ENCODE results near the gene KRAS.
A peak's percentile ranks its signal among the peaks of the same experiment; 100 is the strongest.

Gene KRAS

DNA sequence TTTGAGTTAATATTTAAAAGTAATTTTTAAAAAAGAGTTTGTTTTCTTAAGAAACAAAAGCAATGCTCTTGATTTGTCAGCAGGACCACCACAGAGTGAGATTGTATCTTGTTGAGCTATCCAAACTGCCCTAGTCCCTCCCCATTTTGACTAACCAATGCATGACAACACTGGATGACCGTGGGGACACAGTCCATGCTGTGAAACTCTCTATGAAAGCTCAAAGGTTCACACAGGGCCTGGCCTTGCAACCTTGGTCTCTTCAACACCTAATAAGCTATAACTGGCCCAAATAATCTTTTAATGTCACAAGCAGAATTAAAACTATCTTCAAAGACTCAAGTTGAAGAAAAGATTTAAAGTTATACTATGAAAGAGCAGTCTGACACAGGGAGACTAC, 42.2 kb downstream of the KRAS start:
- TF ChIP-seq, protein P1, sequence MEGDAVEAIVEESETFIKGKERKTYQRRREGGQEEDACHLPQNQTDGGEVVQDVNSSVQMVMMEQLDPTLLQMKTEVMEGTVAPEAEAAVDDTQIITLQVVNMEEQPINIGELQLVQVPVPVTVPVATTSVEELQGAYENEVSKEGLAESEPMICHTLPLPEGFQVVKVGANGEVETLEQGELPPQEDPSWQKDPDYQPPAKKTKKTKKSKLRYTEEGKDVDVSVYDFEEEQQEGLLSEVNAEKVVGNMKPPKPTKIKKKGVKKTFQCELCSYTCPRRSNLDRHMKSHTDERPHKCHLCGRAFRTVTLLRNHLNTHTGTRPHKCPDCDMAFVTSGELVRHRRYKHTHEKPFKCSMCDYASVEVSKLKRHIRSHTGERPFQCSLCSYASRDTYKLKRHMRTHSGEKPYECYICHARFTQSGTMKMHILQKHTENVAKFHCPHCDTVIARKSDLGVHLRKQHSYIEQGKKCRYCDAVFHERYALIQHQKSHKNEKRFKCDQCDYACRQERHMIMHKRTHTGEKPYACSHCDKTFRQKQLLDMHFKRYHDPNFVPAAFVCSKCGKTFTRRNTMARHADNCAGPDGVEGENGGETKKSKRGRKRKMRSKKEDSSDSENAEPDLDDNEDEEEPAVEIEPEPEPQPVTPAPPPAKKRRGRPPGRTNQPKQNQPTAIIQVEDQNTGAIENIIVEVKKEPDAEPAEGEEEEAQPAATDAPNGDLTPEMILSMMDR (conservative IDR thresholded peaks at IDR 0.05): no peak
- H3K27ac ChIP-seq: no peak overlapping the region

DNA sequence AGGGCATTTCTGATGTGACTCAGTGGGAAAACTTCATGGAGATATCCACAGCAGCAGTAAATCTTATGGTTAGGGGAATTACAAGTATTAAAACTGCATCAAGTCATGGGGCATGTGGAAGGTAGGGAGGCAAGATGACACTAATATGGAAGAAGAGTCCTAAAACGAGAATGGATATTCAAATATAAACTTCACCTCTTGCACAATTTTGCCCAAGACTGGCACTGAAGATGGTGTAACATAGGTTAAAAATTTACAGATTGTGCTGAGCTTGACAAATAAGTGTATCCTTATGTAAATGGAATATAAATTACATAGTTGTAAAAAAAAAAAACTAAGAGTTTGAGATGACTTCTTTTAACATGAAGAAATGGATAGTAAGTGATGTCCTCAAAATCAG, 42.9 kb downstream of the KRAS start:
- TF ChIP-seq, protein P1 (conservative IDR thresholded peaks at IDR 0.05): no peak
- H3K27ac ChIP-seq: no peak overlapping the region

DNA sequence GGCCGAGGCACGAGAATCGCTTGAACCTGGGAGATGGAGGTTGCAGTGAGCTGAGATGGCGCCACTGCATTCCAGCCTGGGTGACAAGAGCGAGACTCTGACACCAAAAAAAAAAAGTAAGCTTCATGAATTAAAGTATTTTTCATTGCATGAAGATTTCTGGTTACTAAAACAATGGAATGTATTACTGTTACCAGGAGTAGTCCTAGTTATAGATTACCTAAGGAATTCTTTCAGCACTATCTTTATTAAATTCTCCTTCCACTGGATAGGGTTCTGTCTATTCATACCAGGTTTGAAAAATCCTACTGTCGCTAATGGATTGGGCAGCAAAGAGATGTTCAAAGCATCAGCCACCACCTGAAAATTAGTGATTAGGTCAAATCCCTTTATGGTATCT, 43.3 kb downstream of the KRAS start:
- no peak overlapping the region for H3K27ac ChIP-seq
- TF ChIP-seq, protein P1 (conservative IDR thresholded peaks at IDR 0.05): no peak

DNA sequence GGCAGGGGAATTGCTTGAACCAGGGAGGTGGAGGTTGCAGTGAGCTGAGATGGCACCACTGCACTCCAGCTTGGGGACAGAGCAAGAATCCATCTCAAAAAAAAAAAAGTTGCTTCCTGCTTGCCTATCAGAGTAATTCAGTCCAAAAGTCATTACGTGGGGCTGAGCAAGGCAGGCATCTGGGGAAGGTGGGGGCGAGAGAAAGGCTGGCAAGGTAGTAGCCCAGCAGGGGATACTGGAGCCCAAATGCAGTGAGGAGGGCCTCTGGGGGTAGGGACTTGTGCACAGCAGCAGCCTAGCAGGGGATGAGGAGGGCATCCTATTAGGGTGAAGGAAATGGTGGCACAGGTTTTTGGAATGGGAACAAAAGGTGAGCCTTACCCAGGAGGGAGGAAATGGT, 48.6 kb downstream of the KRAS start:
- H3K27ac ChIP-seq: no peak overlapping the region
- TF ChIP-seq, protein P1 (conservative IDR thresholded peaks at IDR 0.05): no peak

DNA sequence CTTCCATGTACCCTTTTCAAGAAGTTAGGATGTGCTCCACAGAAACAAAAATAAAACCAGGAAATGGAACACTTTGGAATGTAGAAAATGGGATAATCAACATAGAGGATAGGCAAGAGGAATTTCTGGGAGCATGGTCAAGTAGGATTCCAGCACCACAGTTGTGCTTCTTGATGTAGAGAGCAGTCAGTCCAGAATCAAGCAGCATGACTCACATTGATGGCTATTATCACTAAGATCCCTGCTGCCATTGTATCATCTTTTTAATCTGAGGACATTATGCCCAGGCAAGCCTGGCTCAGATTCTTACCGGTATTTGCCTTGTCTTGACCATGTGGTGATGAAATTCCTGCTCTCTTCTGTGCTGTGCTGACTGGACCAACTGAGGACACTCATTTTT, 50.0 kb downstream of the KRAS start:
- TF ChIP-seq, protein P1 (conservative IDR thresholded peaks at IDR 0.05): no peak
- no peak overlapping the region for H3K27ac ChIP-seq

DNA sequence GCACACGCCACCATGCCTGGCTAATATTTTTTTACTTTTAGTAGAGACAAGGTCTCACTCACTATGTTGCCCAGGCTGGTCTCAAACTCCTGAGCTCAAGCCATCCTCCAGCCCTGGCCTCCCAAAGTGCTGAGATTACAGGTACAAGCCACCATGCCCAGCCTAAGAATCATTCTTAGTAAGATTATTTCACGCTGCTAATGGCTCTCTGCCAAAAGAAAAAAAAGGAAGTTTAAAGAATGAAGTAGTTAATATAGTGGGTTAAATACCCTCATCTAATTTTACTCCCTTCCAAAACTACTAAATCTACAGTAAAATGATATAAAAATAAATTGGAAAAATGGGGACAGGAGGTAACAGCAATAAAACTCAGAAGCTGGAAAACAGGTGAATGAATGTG, 53.1 kb downstream of the KRAS start:
- H3K27ac ChIP-seq: no peak overlapping the region
- TF ChIP-seq, protein P1 (conservative IDR thresholded peaks at IDR 0.05): no peak

DNA sequence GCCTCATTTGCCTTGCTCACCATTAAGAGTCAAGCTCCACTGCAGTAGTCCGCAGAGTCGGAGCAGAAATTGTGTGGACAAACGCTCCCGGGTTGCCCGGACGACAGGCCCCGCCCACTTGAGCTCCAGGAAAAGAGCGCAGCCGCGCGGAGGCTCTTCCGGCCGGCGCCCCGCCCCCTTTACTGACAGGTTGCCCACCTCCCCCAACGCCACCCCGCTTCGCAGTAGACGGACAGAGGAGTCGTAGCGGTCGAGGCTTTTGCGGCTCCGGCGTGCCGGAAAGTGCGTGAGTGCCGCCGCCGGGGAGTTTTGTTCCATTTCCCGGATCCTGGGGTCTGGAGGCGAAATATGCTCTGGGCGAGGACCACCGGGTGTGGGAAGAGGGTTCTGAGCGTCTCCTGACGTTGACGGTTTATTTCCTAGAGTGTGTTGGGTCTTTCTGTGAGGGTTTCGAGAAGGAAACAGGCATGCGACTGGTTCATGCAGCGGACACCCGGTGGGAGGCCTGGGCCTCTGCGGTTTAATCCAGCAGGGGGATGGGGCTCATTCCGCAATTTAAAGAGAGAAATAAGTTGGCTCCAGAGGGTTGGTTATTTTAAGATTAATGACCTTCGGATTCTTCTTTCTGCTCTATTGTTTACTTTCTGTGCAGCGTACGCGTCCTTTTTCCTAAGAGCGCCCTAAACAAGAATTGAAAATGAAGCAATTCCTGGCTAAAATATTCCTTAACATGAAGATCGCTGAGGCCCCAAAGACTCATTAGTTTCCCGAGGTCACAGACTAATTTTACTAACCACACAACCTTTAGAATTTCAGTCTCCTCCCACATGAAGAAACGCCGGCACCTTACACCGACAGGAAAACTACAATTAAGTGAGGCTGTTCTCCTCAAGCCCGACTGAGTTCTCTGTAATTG, 55.4 kb downstream of the KRAS start, which contains the start of the genes DNAI7 and ETFRF1:
DNAI7 (minus strand) TSS at position 105 of the 916 bp plus-strand sequence; CDS start at position 23, 82 bp downstream.
ETFRF1 (plus strand) TSS at position 182 of the 916 bp plus-strand sequence. CDS start 8,720 bp downstream, outside the sequence.
- H3K27ac ChIP-seq: peak within 1 kb of the TSS; percentile 88
- TF ChIP-seq, protein P1 (conservative IDR thresholded peaks at IDR 0.05): no peak; the same call in 1 of the 2 replicates
